HCT116 (cell line): ENCODE data around the gene CSK. TPM values are rescaled to one million over a fixed set of nuclear protein-coding genes. Genes with fewer than 3 reads are reported as not detected.

Experiments
- ATAC-seq: fragments of 200-7000 bp; cut with Tn5 transposase; 2 replicates; pipeline ENCODE4 v1.9.1; 2020; ENCODE audit warnings: mild to moderate bottlenecking, moderate library complexity
- BruUV-seq: library from RNA; stranded (reverse); fragments of 400-500 nt; replicated peaks from 2 replicates; lab custom pipeline; 2021; lab: Mats Ljungman, UMichigan
- CTCF ChIA-PET: fragments of 300-600 bp; sonication (Branson Sonifier 250); formaldehyde crosslinking; loops from one replicate; lab custom pipeline; 2021; ENCODE audit warnings: antibody characterized with exemption; lab: Charles Lee
- POLR2A ChIA-PET: fragments of 300-600, 350-600 bp; sonication (Branson Sonifier 250); formaldehyde crosslinking; loops from one replicate; lab custom pipeline; 2021; ENCODE audit warnings: antibody characterized with exemption; lab: Charles Lee
- RAD21 ChIA-PET, 2 experiments: fragments of 300-600 bp; sonication (Branson Sonifier 250); formaldehyde crosslinking; loops; one replicate each; lab custom pipeline; 2023; ENCODE audit warnings: low total read pairs in 2 of 2; ENCODE audit not compliant: uncharacterized antibody in 2 of 2, unreplicated experiment in 2 of 2, low non-redundant PET in 1 of 2; lab: Charles Lee
- DNase-seq: peaks from one replicate; pipeline ENCODE4 v3.0.0-alpha.2; 2010; ENCODE audit warnings: low read depth, low spot score
- H2AFZ ChIP-seq: fragments of 200-600 bp; shearing (Covaris generic), sonication (generic); 2 replicates; pipeline ENCODE4 v1.6.1; 2017; ENCODE audit warnings: low read depth, mixed run types, mixed read lengths, antibody characterized with exemption, low read length; ENCODE audit not compliant: poor library complexity, severe bottlenecking
- H3K27ac ChIP-seq: 2 replicates; pipeline ENCODE4 v1.5.1; 2012; ENCODE audit warnings: low read depth, low read length
- H3K27me3 ChIP-seq: fragments of 200-600 bp; sonication (generic); 2 replicates; pipeline ENCODE4 v1.6.1; 2016; ENCODE audit warnings: mixed run types, low read length, mixed read lengths; ENCODE audit not compliant: insufficient read depth
- H3K36me3 ChIP-seq, 2 experiments: fragments of 200-500 bp in 1 of 2; fragments of 200-600 bp in 1 of 2; sonication (Bioruptor generic) in 1 of 2; sonication (generic) in 1 of 2; 2 replicates each; pipeline versions ENCODE4 v1.5.1 to v1.6.1; 2014 to 2016; ENCODE audit warnings: low read length in 2 of 2, inconsistent platforms in 1 of 2, mixed read lengths in 1 of 2, mixed run types in 1 of 2; ENCODE audit not compliant: insufficient read depth in 2 of 2, control insufficient read depth in 1 of 2
- H3K4me1 ChIP-seq, 2 experiments: fragments of 200-600 bp in 1 of 2; sonication (generic) in 1 of 2; 2 replicates each; pipeline versions ENCODE4 v1.5.1 to v1.6.1; 2012 to 2017; ENCODE audit warnings: low read length in 2 of 2, inconsistent platforms in 1 of 2, mild to moderate bottlenecking in 1 of 2, mixed read lengths in 1 of 2, mixed run types in 1 of 2, moderate library complexity in 1 of 2; ENCODE audit not compliant: insufficient read depth in 2 of 2, control insufficient read depth in 1 of 2
- H3K4me2 ChIP-seq: fragments of 200-600 bp; sonication (generic); 2 replicates; pipeline ENCODE4 v1.6.1; 2017; ENCODE audit warnings: mixed run types, low read length, mixed read lengths
- H3K4me3 ChIP-seq, 2 experiments: fragments of 200-600 bp in 1 of 2; sonication (generic) in 1 of 2; replicated peaks in 1 of 2; 2 replicates each; pipeline ENCODE4 v1.5.1; 2011 to 2016; ENCODE audit warnings: low read length in 2 of 2, control low read depth in 1 of 2, low read depth in 1 of 2, mild to moderate bottlenecking in 1 of 2, mixed read lengths in 1 of 2, mixed run types in 1 of 2
- H3K79me2 ChIP-seq: fragments of 200-600 bp; sonication (generic); 2 replicates; pipeline ENCODE4 v1.6.1; 2017; ENCODE audit warnings: mild to moderate bottlenecking, mixed run types, low read length, moderate library complexity, mixed read lengths; ENCODE audit not compliant: insufficient read depth
- H3K9ac ChIP-seq: fragments of 200-600 bp; sonication (generic); 2 replicates; pipeline ENCODE4 v1.6.1; 2016; ENCODE audit warnings: low read length, mixed read lengths
- H3K9me2 ChIP-seq: fragments of 200-600 bp; sonication (generic), shearing (Covaris generic); 2 replicates; pipeline ENCODE4 v1.6.1; 2017; ENCODE audit warnings: mixed run types, mild to moderate bottlenecking, moderate library complexity; ENCODE audit not compliant: insufficient read depth
- H3K9me3 ChIP-seq, 2 experiments: fragments of 200-500 bp in 1 of 2; fragments of 200-600 bp in 1 of 2; sonication (Bioruptor generic) in 1 of 2; sonication (generic) in 1 of 2; 2 replicates each; pipeline ENCODE4 v1.6.1; 2014 to 2017; ENCODE audit warnings: low read length in 2 of 2, mixed read lengths in 2 of 2, inconsistent platforms in 1 of 2, low read depth in 1 of 2, mild to moderate bottlenecking in 1 of 2, mixed run types in 1 of 2, moderate library complexity in 1 of 2; ENCODE audit not compliant: control insufficient read depth in 1 of 2, insufficient read depth in 1 of 2
- H4K20me1 ChIP-seq: fragments of 200-600 bp; sonication (generic), shearing (Covaris generic); 2 replicates; pipeline ENCODE4 v1.6.1; 2017; ENCODE audit warnings: mixed run types, mild to moderate bottlenecking, moderate library complexity; ENCODE audit not compliant: insufficient read depth
- CEBPB ChIP-seq: IDR thresholded peaks from 2 replicates; pipeline ENCODE4 v1.6.1; 2012; ENCODE audit warnings: low read depth
- ELF1 ChIP-seq: IDR thresholded peaks from 2 replicates; pipeline ENCODE4 v1.6.1; 2012; ENCODE audit warnings: low read depth, borderline replicate concordance
- EZH2 ChIP-seq: fragments of 200-600 bp; sonication (generic); IDR thresholded peaks from 2 replicates; pipeline ENCODE4 v1.6.1; 2017; ENCODE audit warnings: antibody characterized with exemption, mixed run types
- EZH2phosphoT487 ChIP-seq: fragments of 200-600 bp; IDR thresholded peaks from 2 replicates; pipeline ENCODE4 v1.6.1; 2018; ENCODE audit warnings: antibody characterized with exemption, borderline replicate concordance
- FOSL1 ChIP-seq: IDR thresholded peaks from 2 replicates; pipeline ENCODE4 v1.6.1; 2012; ENCODE audit warnings: low read depth
- JUND ChIP-seq: IDR thresholded peaks from 2 replicates; pipeline ENCODE4 v1.6.1; 2012
- POLR2A ChIP-seq: IDR thresholded peaks from 2 replicates; pipeline ENCODE4 v1.7.0; 2011; ENCODE audit warnings: borderline replicate concordance; ENCODE audit not compliant: insufficient read depth, insufficient read length; ENCODE audit errors: extremely low read depth
- RAD21 ChIP-seq: IDR thresholded peaks from 2 replicates; pipeline ENCODE4 v1.6.1; 2012; ENCODE audit warnings: low read depth, mild to moderate bottlenecking
- SP1 ChIP-seq: IDR thresholded peaks from 2 replicates; pipeline ENCODE4 v1.6.1; 2012; ENCODE audit warnings: low read depth
- TCF7L2 ChIP-seq: IDR thresholded peaks from 2 replicates; pipeline ENCODE4 v1.7.0; 2011; ENCODE audit warnings: borderline replicate concordance, inconsistent platforms; ENCODE audit not compliant: insufficient read depth, insufficient read length; ENCODE audit errors: extremely low read depth
- ZFX ChIP-seq: fragments of 450-650 bp; IDR thresholded peaks from 2 replicates; pipeline ENCODE4 v1.6.1; 2017
- ZNF274 ChIP-seq: fragments of 200-500 bp; sonication (Bioruptor generic); IDR thresholded peaks from 2 replicates; pipeline ENCODE4 v1.6.1; 2014; ENCODE audit warnings: mild to moderate bottlenecking, low read depth, low read length, inconsistent platforms
- intact Hi-C: fragments of 100-400 bp; cut with micrococcal nuclease; formaldehyde crosslinking; loops from 2 replicates; pipeline ENCODE4 v1.10.0; 2022
- total RNA-seq: library from RNA; stranded (reverse); gene quantifications from one replicate; pipeline ENCODE4 v1.2.1, GENCODE V29; 2021; ENCODE audit not compliant: unreplicated experiment
- TF ChIP-seq, protein P1 (sequence below): IDR thresholded peaks from 2 replicates; pipeline ENCODE4 v1.6.1; 2012; ENCODE audit warnings: low read depth
- TF ChIP-seq, protein P2 (sequence below): IDR thresholded peaks from 2 replicates; pipeline ENCODE4 v1.6.1; 2012
- TF ChIP-seq, protein P3 (sequence below): IDR thresholded peaks from 2 replicates; pipeline ENCODE4 v1.6.1; 2011; ENCODE audit warnings: mild to moderate bottlenecking, low read length, moderate library complexity; ENCODE audit not compliant: insufficient replicate concordance; ENCODE audit errors: extremely low read depth
- TF ChIP-seq, protein P4 (sequence below): IDR thresholded peaks from 2 replicates; pipeline ENCODE4 v1.6.1; 2012

Gene CSK
- total RNA-seq, 1 experiment from 2014 or later = 72.2 TPM

DNA sequence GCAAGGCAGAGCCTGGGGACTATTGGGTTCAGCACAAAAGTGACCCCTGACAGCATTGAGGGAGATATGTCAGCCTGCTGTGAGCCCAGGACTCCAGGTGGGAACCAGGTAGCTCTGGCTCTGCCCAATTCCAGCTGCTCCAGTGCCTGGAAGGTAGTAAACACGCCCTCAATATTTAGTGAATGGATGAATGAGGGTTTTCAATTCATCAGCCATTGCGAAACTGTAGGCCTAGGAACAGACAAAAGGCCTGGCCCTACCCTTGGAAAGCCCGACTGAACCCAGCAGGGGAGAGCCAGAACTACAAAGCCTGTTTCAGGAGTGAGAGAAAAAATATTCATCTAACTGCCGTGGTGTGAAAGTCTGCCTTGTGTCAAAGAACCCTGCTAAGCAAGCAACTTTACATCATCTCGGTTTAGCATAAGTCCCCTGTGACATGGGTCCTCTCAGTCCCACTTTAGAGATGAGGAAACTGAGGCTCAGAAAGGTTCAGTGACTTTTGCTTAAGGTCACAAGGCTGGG is 8.1 kb upstream of the CSK start:
- DNase-seq (no peak), ATAC-seq (no peak)
- Histone ChIP-seq H3K4me3 (no peak overlapping the region), H3K9me3 (no peaks in the 10 kb centered on the region), H4K20me1 (no peaks in the 10 kb centered on the region), H3K27me3 (no peaks in the 10 kb centered on the region), H3K4me1 (peaks cover 2 to 12% of the 10 kb centered on the region in 2 experiments; a peak in 3 of 4 replicates), H3K27ac (no peak overlapping the region), H3K36me3 (no peaks in the 10 kb centered on the region), H3K9ac (no peak overlapping the region), H3K9me2 (no peaks in the 10 kb centered on the region), H3K79me2 (no peaks in the 10 kb centered on the region), H2AFZ (no peak overlapping the region), H3K4me2 (no peak overlapping the region)
- ChIA-PET RAD21 (no interaction called here), POLR2A (no interaction called here), CTCF (interaction anchor here (6.0 kb wide), 1 partner anchor 177 kb away, joined by 88 read pairs; no protein-coding TSS in a partner anchor)
- TF ChIP-seq, protein P1, sequence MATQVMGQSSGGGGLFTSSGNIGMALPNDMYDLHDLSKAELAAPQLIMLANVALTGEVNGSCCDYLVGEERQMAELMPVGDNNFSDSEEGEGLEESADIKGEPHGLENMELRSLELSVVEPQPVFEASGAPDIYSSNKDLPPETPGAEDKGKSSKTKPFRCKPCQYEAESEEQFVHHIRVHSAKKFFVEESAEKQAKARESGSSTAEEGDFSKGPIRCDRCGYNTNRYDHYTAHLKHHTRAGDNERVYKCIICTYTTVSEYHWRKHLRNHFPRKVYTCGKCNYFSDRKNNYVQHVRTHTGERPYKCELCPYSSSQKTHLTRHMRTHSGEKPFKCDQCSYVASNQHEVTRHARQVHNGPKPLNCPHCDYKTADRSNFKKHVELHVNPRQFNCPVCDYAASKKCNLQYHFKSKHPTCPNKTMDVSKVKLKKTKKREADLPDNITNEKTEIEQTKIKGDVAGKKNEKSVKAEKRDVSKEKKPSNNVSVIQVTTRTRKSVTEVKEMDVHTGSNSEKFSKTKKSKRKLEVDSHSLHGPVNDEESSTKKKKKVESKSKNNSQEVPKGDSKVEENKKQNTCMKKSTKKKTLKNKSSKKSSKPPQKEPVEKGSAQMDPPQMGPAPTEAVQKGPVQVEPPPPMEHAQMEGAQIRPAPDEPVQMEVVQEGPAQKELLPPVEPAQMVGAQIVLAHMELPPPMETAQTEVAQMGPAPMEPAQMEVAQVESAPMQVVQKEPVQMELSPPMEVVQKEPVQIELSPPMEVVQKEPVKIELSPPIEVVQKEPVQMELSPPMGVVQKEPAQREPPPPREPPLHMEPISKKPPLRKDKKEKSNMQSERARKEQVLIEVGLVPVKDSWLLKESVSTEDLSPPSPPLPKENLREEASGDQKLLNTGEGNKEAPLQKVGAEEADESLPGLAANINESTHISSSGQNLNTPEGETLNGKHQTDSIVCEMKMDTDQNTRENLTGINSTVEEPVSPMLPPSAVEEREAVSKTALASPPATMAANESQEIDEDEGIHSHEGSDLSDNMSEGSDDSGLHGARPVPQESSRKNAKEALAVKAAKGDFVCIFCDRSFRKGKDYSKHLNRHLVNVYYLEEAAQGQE = no peak
- no peak for TF ChIP-seq EZH2phosphoT487
- no peak for TF ChIP-seq TCF7L2
- TF ChIP-seq, protein P2, sequence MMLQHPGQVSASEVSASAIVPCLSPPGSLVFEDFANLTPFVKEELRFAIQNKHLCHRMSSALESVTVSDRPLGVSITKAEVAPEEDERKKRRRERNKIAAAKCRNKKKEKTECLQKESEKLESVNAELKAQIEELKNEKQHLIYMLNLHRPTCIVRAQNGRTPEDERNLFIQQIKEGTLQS = no peak
- no peak for TF ChIP-seq EZH2
- TF ChIP-seq, protein P3, sequence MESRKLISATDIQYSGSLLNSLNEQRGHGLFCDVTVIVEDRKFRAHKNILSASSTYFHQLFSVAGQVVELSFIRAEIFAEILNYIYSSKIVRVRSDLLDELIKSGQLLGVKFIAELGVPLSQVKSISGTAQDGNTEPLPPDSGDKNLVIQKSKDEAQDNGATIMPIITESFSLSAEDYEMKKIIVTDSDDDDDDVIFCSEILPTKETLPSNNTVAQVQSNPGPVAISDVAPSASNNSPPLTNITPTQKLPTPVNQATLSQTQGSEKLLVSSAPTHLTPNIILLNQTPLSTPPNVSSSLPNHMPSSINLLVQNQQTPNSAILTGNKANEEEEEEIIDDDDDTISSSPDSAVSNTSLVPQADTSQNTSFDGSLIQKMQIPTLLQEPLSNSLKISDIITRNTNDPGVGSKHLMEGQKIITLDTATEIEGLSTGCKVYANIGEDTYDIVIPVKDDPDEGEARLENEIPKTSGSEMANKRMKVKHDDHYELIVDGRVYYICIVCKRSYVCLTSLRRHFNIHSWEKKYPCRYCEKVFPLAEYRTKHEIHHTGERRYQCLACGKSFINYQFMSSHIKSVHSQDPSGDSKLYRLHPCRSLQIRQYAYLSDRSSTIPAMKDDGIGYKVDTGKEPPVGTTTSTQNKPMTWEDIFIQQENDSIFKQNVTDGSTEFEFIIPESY = no peak
- TF ChIP-seq FOSL1 = no peak
- TF ChIP-seq SP1 = no peak
- no peak for TF ChIP-seq CEBPB
- no peak for TF ChIP-seq ELF1
- no peak for TF ChIP-seq ZFX
- TF ChIP-seq JUND = no peak
- TF ChIP-seq, protein P4, sequence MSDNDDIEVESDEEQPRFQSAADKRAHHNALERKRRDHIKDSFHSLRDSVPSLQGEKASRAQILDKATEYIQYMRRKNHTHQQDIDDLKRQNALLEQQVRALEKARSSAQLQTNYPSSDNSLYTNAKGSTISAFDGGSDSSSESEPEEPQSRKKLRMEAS = no peak
- no peak for TF ChIP-seq RAD21
- no peak for TF ChIP-seq ZNF274
- TF ChIP-seq POLR2A = no peak
- intact Hi-C loops = no loop called here
- no TSS peak for BruUV-seq
